ENCODE data around the gene GBP1.
"Not testable (repeated sequence)": the region's sequence is repeated elsewhere in the genome, so short reads cannot be mapped to it uniquely, and the experiment has no call there.

GBP1 gene

DNA sequence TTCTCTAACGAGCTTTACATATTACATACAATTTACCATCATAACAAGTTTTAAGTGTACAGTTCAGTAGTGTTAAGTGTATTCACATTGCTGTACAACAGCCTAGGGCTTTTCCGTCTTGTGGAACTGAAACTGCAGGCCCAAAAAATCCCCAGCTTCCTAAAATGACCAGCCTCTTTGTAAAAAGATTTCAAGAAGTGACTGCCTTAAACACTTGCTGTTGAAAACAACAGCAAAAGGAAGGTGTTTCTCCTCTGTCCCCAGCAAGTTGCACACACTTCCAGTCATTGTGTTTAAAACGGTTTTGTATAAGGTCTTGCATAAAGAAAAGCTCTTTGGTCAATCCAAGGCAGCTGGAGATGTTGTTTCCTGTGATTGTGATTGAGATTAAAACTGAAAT, 16.0 kb upstream of the GBP1 start:
- Histone ChIP-seq H2AFZ (ENCODE audit: insufficient read depth, low read length, poor library complexity) (no peak overlapping the region), H2BK12ac (ENCODE audit: low read length) (no peak overlapping the region), H3K9ac (ENCODE audit: low read length) (no peak overlapping the region), H3K18ac (ENCODE audit: low read length) (no peak overlapping the region), H3K23ac (ENCODE audit: low read length) (no peak overlapping the region), H2AK5ac (ENCODE audit: low read length) (no peak overlapping the region), H3K27ac (ENCODE audit: low read depth, low read length) (no peak overlapping the region), H4K8ac (ENCODE audit: low read depth, low read length) (no peak overlapping the region), H3K4ac (ENCODE audit: low read depth, low read length) (no peak overlapping the region), H3K79me1 (ENCODE audit: low read length) (no peaks in the 10 kb centered on the region), H3K14ac (ENCODE audit: low read length) (no peak overlapping the region), H4K91ac (ENCODE audit: low read depth, low read length) (no peak overlapping the region), H2BK5ac (ENCODE audit: low read depth, low read length, poor library complexity) (no peak overlapping the region), H3K4me2 (ENCODE audit: low read length) (no peak overlapping the region), H2BK120ac (ENCODE audit: insufficient read depth, low read length, poor library complexity) (no peak overlapping the region), H3K4me3 (ENCODE audit: low read depth, low read length) (no peak overlapping the region), H3K36me3 (ENCODE audit: control insufficient read depth in 1 of 2, insufficient read depth in 2 of 2, low read length in 2 of 2) (no peaks in the 10 kb centered on the region), H3K79me2 (ENCODE audit: control insufficient read depth, insufficient read depth, low read length, poor library complexity) (no peaks in the 10 kb centered on the region), H4K12ac (ENCODE audit: low read depth, low read length) (no peak overlapping the region), H3K27me3 (ENCODE audit: insufficient read depth, low read length) (no peaks in the 10 kb centered on the region), H3K4me1 (ENCODE audit: control insufficient read depth in 1 of 2, insufficient read depth in 2 of 2, low read length in 2 of 2) (no peaks in the 10 kb centered on the region), H3K9me3 (ENCODE audit: insufficient read depth, low read depth, low read length) (no peaks in the 10 kb centered on the region)
- no peak for DNase-seq
- no CpG with 5 or more reads among the region's 3 CpGs for WGBS (ENCODE audit: extremely low coverage, insufficient coverage, insufficient read length)

DNA sequence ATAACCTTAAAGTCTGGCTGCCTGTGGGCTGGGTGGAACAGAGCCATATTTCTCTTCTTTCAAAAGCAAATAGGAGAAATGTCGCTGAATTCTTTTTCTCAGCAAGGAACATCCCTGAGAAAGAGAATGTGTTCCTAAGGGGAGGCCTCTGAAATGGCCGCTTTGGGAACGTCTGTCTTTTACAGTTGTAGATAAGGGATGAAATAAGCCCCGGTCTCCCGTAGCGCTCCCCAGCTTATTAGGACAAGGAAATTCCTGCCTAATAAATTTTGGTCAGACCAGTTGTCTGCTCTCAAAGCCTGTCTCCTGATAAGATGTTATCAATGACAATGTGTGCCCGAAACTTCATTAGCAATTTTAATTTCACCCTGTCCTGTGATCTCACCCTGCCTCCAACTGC, 15.1 kb upstream of the GBP1 start:
- not testable (repeated sequence) for H3K4me3 ChIP-seq (ENCODE audit: low read depth, low read length); H3K18ac ChIP-seq (ENCODE audit: low read length); H2AFZ ChIP-seq (ENCODE audit: insufficient read depth, low read length, poor library complexity); H2BK120ac ChIP-seq (ENCODE audit: insufficient read depth, low read length, poor library complexity); H3K14ac ChIP-seq (ENCODE audit: low read length); H2BK5ac ChIP-seq (ENCODE audit: low read depth, low read length, poor library complexity); H3K79me2 ChIP-seq (ENCODE audit: control insufficient read depth, insufficient read depth, low read length, poor library complexity); H2AK5ac ChIP-seq (ENCODE audit: low read length); H3K79me1 ChIP-seq (ENCODE audit: low read length); H3K27me3 ChIP-seq (ENCODE audit: insufficient read depth, low read length); H3K4me1 ChIP-seq (ENCODE audit: control insufficient read depth in 1 of 2, insufficient read depth in 2 of 2, low read length in 2 of 2); H3K4ac ChIP-seq (ENCODE audit: low read depth, low read length); H3K9ac ChIP-seq (ENCODE audit: low read length); H3K4me2 ChIP-seq (ENCODE audit: low read length); H3K23ac ChIP-seq (ENCODE audit: low read length); H3K36me3 ChIP-seq (ENCODE audit: control insufficient read depth in 1 of 2, insufficient read depth in 2 of 2, low read length in 2 of 2); H4K8ac ChIP-seq (ENCODE audit: low read depth, low read length); H3K27ac ChIP-seq (ENCODE audit: low read depth, low read length); H3K9me3 ChIP-seq (ENCODE audit: insufficient read depth, low read depth, low read length); H4K91ac ChIP-seq (ENCODE audit: low read depth, low read length); H2BK12ac ChIP-seq (ENCODE audit: low read length); DNase-seq; H4K12ac ChIP-seq (ENCODE audit: low read depth, low read length)
- WGBS (ENCODE audit: extremely low coverage, insufficient coverage, insufficient read length) = no CpG with 5 or more reads among the region's 7 CpGs

DNA sequence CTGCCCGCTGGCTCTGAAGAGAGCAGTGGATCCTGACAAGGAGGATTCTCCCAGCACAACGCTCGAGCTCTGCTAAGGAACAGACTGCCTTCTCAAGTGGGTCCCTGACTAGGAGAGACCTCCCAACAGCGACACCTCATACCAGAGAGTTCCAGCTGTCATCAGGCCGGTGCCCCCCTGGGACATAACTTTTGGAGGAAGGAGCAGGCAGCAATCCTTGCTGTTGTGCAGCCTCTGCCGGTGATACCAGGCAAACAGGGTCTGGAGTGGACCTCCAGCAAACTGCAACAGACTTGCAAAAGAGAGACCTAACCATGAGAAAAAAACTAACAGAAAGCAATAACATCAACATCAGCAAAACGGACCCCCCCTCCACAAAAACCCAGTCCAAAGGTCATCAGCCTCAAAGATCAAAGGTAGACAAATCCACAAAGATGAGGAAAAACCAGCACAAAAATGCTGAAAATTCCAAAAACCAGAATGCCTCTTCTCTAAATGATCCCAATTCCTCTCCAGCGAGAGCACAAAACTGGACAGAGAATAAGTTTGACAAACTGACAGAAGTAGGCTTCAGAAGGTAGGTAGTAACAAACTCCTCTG, 7.6 kb upstream of the GBP1 start:
- not testable (repeated sequence) for H3K27ac ChIP-seq (ENCODE audit: low read depth, low read length); H3K23ac ChIP-seq (ENCODE audit: low read length); H4K91ac ChIP-seq (ENCODE audit: low read depth, low read length); H3K4me3 ChIP-seq (ENCODE audit: low read depth, low read length); H3K36me3 ChIP-seq (ENCODE audit: control insufficient read depth in 1 of 2, insufficient read depth in 2 of 2, low read length in 2 of 2); H2BK120ac ChIP-seq (ENCODE audit: insufficient read depth, low read length, poor library complexity); H3K4me1 ChIP-seq (ENCODE audit: control insufficient read depth in 1 of 2, insufficient read depth in 2 of 2, low read length in 2 of 2); H2BK5ac ChIP-seq (ENCODE audit: low read depth, low read length, poor library complexity); H2AFZ ChIP-seq (ENCODE audit: insufficient read depth, low read length, poor library complexity); H3K27me3 ChIP-seq (ENCODE audit: insufficient read depth, low read length); H3K79me2 ChIP-seq (ENCODE audit: control insufficient read depth, insufficient read depth, low read length, poor library complexity); H4K12ac ChIP-seq (ENCODE audit: low read depth, low read length); H3K9ac ChIP-seq (ENCODE audit: low read length); H2BK12ac ChIP-seq (ENCODE audit: low read length); H3K18ac ChIP-seq (ENCODE audit: low read length); DNase-seq; H3K14ac ChIP-seq (ENCODE audit: low read length); H3K79me1 ChIP-seq (ENCODE audit: low read length); H2AK5ac ChIP-seq (ENCODE audit: low read length); H3K9me3 ChIP-seq (ENCODE audit: insufficient read depth, low read depth, low read length); H3K4ac ChIP-seq (ENCODE audit: low read depth, low read length); H3K4me2 ChIP-seq (ENCODE audit: low read length); H4K8ac ChIP-seq (ENCODE audit: low read depth, low read length)
- WGBS (ENCODE audit: extremely low coverage, insufficient coverage, insufficient read length) = no CpG with 5 or more reads among the region's 8 CpGs

DNA sequence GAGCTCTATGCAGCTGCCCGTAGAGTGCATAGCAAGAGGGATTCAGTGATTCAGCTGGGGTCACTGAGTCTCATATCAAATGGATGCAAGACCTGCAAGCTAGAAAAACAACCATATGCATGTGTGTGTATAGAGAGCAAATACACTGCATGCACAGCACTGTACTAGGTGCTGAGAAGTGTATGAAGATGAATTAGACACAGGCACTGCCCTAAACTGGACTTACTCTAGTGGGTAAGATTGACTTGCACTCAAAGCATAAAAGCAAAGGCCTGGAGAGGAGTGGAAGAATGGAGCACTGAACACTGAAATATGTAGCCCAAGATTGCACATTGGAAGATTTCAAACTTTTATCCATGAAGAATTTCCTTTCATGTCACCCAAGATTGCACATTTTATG, 5.5 kb upstream of the GBP1 start:
- Histone ChIP-seq H3K9ac (ENCODE audit: low read length) (no peak overlapping the region), H3K14ac (ENCODE audit: low read length) (no peak overlapping the region), H3K18ac (ENCODE audit: low read length) (no peak overlapping the region), H3K79me1 (ENCODE audit: low read length) (no peaks in the 10 kb centered on the region), H3K23ac (ENCODE audit: low read length) (no peak overlapping the region), H3K4me3 (ENCODE audit: low read depth, low read length) (no peak overlapping the region), H2AFZ (ENCODE audit: insufficient read depth, low read length, poor library complexity) (no peak overlapping the region), H3K4ac (ENCODE audit: low read depth, low read length) (no peak overlapping the region), H3K27ac (ENCODE audit: low read depth, low read length) (no peak overlapping the region), H3K79me2 (ENCODE audit: control insufficient read depth, insufficient read depth, low read length, poor library complexity) (no peaks in the 10 kb centered on the region), H3K4me1 (ENCODE audit: control insufficient read depth in 1 of 2, insufficient read depth in 2 of 2, low read length in 2 of 2) (peaks cover 0 to 2% of the 10 kb centered on the region in 2 experiments), H3K27me3 (ENCODE audit: insufficient read depth, low read length) (no peaks in the 10 kb centered on the region), H2AK5ac (ENCODE audit: low read length) (no peak overlapping the region), H3K4me2 (ENCODE audit: low read length) (no peak overlapping the region), H3K9me3 (ENCODE audit: insufficient read depth, low read depth, low read length) (no peaks in the 10 kb centered on the region), H2BK12ac (ENCODE audit: low read length) (no peak overlapping the region), H2BK5ac (ENCODE audit: low read depth, low read length, poor library complexity) (no peak overlapping the region), H4K8ac (ENCODE audit: low read depth, low read length) (no peak overlapping the region), H2BK120ac (ENCODE audit: insufficient read depth, low read length, poor library complexity) (no peak overlapping the region), H4K91ac (ENCODE audit: low read depth, low read length) (no peak overlapping the region), H3K36me3 (ENCODE audit: control insufficient read depth in 1 of 2, insufficient read depth in 2 of 2, low read length in 2 of 2) (no peaks in the 10 kb centered on the region), H4K12ac (ENCODE audit: low read depth, low read length) (no peak overlapping the region)
- WGBS (ENCODE audit: extremely low coverage, insufficient coverage, insufficient read length) = no CpG with 5 or more reads among the region's 1 CpG
- DNase-seq = no peak
